H9 (cell line): ENCODE results near the gene TSPAN6. TPM values are rescaled to one million over a fixed set of nuclear protein-coding genes. Genes with fewer than 3 reads are reported as not detected.

Experiments
- DNase-seq: peaks from one replicate; pipeline ENCODE4 v3.0.0-alpha.2; 2017
- H2AFZ ChIP-seq: one replicate; pipeline ENCODE4 v1.6.1; 2013; ENCODE audit warnings: mild to moderate bottlenecking, low read length, control low read depth, moderate library complexity
- H2AK5ac ChIP-seq: 2 replicates; pipeline ENCODE4 v1.6.1; 2013; ENCODE audit warnings: low read length, control low read depth, mixed read lengths; ENCODE audit not compliant: insufficient read length
- H2BK120ac ChIP-seq: one replicate; pipeline ENCODE4 v1.6.1; 2013; ENCODE audit warnings: low read depth, mild to moderate bottlenecking, low read length, control low read depth, inconsistent platforms; ENCODE audit not compliant: poor library complexity, severe bottlenecking
- H2BK12ac ChIP-seq: 2 replicates; pipeline ENCODE4 v1.6.1; 2013; ENCODE audit warnings: low read length, control low read depth, mixed read lengths, low read depth; ENCODE audit not compliant: insufficient read length
- H2BK15ac ChIP-seq: 2 replicates; pipeline ENCODE4 v1.6.1; 2013; ENCODE audit warnings: low read depth, low read length, control low read depth
- H2BK20ac ChIP-seq: one replicate; pipeline ENCODE4 v1.6.1; 2013; ENCODE audit warnings: low read depth, mild to moderate bottlenecking, low read length, control low read depth, inconsistent platforms; ENCODE audit not compliant: poor library complexity, severe bottlenecking
- H2BK5ac ChIP-seq: 2 replicates; pipeline ENCODE4 v1.6.1; 2013; ENCODE audit warnings: low read length, control low read depth, mixed read lengths; ENCODE audit not compliant: insufficient read length
- H3K14ac ChIP-seq: 2 replicates; pipeline ENCODE4 v1.6.1; 2013; ENCODE audit warnings: low read length, control low read depth; ENCODE audit not compliant: insufficient read depth
- H3K18ac ChIP-seq: 2 replicates; pipeline ENCODE4 v1.6.1; 2013; ENCODE audit warnings: low read depth, mild to moderate bottlenecking, mixed read lengths, low read length, control low read depth; ENCODE audit not compliant: insufficient read length
- H3K23ac ChIP-seq: 2 replicates; pipeline ENCODE4 v1.6.1; 2013; ENCODE audit warnings: low read length, control low read depth, mixed read lengths, low read depth; ENCODE audit not compliant: insufficient read length
- H3K23me2 ChIP-seq: 2 replicates; pipeline ENCODE4 v1.6.1; 2013; ENCODE audit warnings: low read depth, mild to moderate bottlenecking, mixed read lengths, low read length, control low read depth; ENCODE audit not compliant: insufficient read length, poor library complexity, severe bottlenecking
- H3K27ac ChIP-seq: 2 replicates; pipeline ENCODE4 v1.5.1; 2013; ENCODE audit warnings: low read length, control low read depth, mixed read lengths, low read depth; ENCODE audit not compliant: insufficient read length
- H3K27me3 ChIP-seq: 2 replicates; pipeline ENCODE4 v1.6.1; 2013; ENCODE audit warnings: low read length, control low read depth, inconsistent platforms; ENCODE audit not compliant: insufficient read depth
- H3K4ac ChIP-seq: 2 replicates; pipeline ENCODE4 v1.6.1; 2013; ENCODE audit warnings: low read depth, mild to moderate bottlenecking, control low read depth, inconsistent platforms, low read length, moderate library complexity
- H3K4me1 ChIP-seq: 2 replicates; pipeline ENCODE4 v1.6.1; 2013; ENCODE audit warnings: low read length, control low read depth, inconsistent platforms; ENCODE audit not compliant: insufficient read depth
- H3K4me2 ChIP-seq: 2 replicates; pipeline ENCODE4 v1.6.1; 2013; ENCODE audit warnings: low read length, control low read depth, mixed read lengths; ENCODE audit not compliant: insufficient read length, insufficient read depth
- H3K56ac ChIP-seq: 2 replicates; pipeline ENCODE4 v1.6.1; 2013; ENCODE audit warnings: low read depth, mild to moderate bottlenecking, mixed read lengths, low read length, control low read depth; ENCODE audit not compliant: insufficient read length
- H3K79me1 ChIP-seq: 2 replicates; pipeline ENCODE4 v1.6.1; 2013; ENCODE audit warnings: low read depth, mild to moderate bottlenecking, moderate library complexity, low read length, control low read depth, inconsistent platforms; ENCODE audit not compliant: insufficient read depth, poor library complexity, severe bottlenecking
- H3K79me2 ChIP-seq: 2 replicates; pipeline ENCODE4 v1.6.1; 2013; ENCODE audit warnings: low read length, control low read depth, inconsistent platforms; ENCODE audit not compliant: insufficient read depth
- H3K9ac ChIP-seq: 2 replicates; pipeline ENCODE4 v1.6.1; 2013; ENCODE audit warnings: low read length, control low read depth, mixed read lengths; ENCODE audit not compliant: insufficient read length; ENCODE audit errors: extremely low read depth
- H3K9me3 ChIP-seq: one replicate; pipeline ENCODE4 v1.6.1; 2013; ENCODE audit warnings: low read depth, low read length, inconsistent platforms; ENCODE audit not compliant: control insufficient read depth
- H3T11ph ChIP-seq: one replicate; pipeline ENCODE4 v1.6.1; 2013; ENCODE audit warnings: mild to moderate bottlenecking, low read length, control low read depth, inconsistent platforms
- H4K20me1 ChIP-seq: one replicate; pipeline ENCODE4 v1.6.1; 2013; ENCODE audit not compliant: control insufficient read depth, insufficient read length, insufficient read depth
- H4K5ac ChIP-seq: 2 replicates; pipeline ENCODE4 v1.6.1; 2013; ENCODE audit warnings: low read depth, mild to moderate bottlenecking, mixed read lengths, low read length, control low read depth; ENCODE audit not compliant: insufficient read length
- H4K8ac ChIP-seq: replicated peaks from 2 replicates; pipeline ENCODE4 v1.6.1; 2013; ENCODE audit warnings: low read length, control low read depth, mixed read lengths, low read depth; ENCODE audit not compliant: insufficient read length
- H4K91ac ChIP-seq: 2 replicates; pipeline ENCODE4 v1.6.1; 2013; ENCODE audit warnings: low read depth, mild to moderate bottlenecking, moderate library complexity, mixed read lengths, low read length, control low read depth; ENCODE audit not compliant: insufficient read length
- H3K27ac Mint-ChIP-seq, 3 experiments: 2 replicates in 2 of 3; 3 replicates in 1 of 3; pipeline ENCODE4 v1.8.0; 2020 to 2021; ENCODE audit warnings: mixed read lengths in 3 of 3, mild to moderate bottlenecking in 1 of 3, moderate library complexity in 1 of 3
- H3K27me3 Mint-ChIP-seq: 2 replicates; pipeline ENCODE4 v1.8.0; 2021; ENCODE audit warnings: low read depth, mild to moderate bottlenecking, moderate library complexity, mixed read lengths
- H3K36me3 Mint-ChIP-seq, 3 experiments: 2 replicates in 2 of 3; 3 replicates in 1 of 3; pipeline ENCODE4 v1.8.0; 2020 to 2021; ENCODE audit warnings: low read depth in 3 of 3, mixed read lengths in 3 of 3; ENCODE audit not compliant: insufficient read depth in 1 of 3
- H3K4me1 Mint-ChIP-seq, 2 experiments: 2 replicates each; pipeline ENCODE4 v1.8.0; 2020; ENCODE audit warnings: mixed read lengths in 2 of 2
- H3K4me3 Mint-ChIP-seq, 2 experiments: 2 replicates in 1 of 2; 3 replicates in 1 of 2; pipeline ENCODE4 v1.8.0; 2020 to 2021; ENCODE audit warnings: mild to moderate bottlenecking in 2 of 2, mixed read lengths in 2 of 2, moderate library complexity in 1 of 2
- H3K9me3 Mint-ChIP-seq, 2 experiments: 2 replicates in 1 of 2; 3 replicates in 1 of 2; pipeline ENCODE4 v1.8.0; 2020; ENCODE audit warnings: mild to moderate bottlenecking in 2 of 2, mixed read lengths in 2 of 2, moderate library complexity in 1 of 2
- WGBS: extraction: QIAGEN DNeasy Blood & Tissue Kit; methylation state at CpG from one replicate; pipeline ENCODE4 v1.1.7; 2013; ENCODE audit warnings: missing lambda C conversion rate, low lambda C conversion rate, mixed read lengths; ENCODE audit not compliant: insufficient read length; ENCODE audit errors: extremely low coverage; 5-methylcytosine and 5-hydroxymethylcytosine counted together
- total RNA-seq: library from RNA; stranded (reverse); gene quantifications from 2 replicates; pipeline ENCODE4 v1.2.1, GENCODE V29; 2021
- TF ChIP-seq, protein P1 (sequence below): fragments of 200-600 bp; sonication (generic); conservative IDR thresholded peaks from 3 replicates; pipeline ENCODE4 v1.8.0; 2021; ENCODE audit warnings: antibody characterized with exemption, mild to moderate bottlenecking

The TSPAN6 gene
- total RNA-seq, 1 experiment from 2014 or later = 61.3 TPM

DNA sequence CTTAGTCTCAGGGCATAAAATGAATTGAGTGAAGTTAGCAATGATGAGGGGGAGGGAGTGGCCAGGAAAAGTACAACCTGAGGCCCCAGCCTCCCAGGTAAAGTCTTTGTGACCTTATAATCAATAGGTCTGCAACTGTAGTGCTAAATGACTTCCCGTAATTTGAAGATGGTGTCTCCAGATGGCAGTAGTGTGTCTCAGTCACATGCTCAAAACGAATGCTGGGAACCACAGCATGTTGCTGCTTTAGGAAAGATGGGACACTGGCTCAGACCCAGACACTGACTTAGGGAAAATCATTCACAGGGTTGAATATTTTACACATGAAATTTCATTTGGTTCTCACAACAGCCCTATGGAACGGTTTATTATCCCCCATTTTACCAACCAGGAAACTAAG lies 17.7 kb upstream of the TSPAN6 start:
- Histone ChIP-seq H4K5ac (no peak overlapping the region), H3K56ac (no peak overlapping the region), H4K91ac (no peak overlapping the region), H3K27ac (no peak overlapping the region), H3K14ac (no peak overlapping the region), H2BK5ac (no peak overlapping the region), H2BK20ac (no peak overlapping the region), H3K9me3 (no peaks in the 10 kb centered on the region), H3K27me3 (no peaks in the 10 kb centered on the region), H3K23ac (no peak overlapping the region), H2AK5ac (no peak overlapping the region), H3T11ph (no peak overlapping the region), H2BK15ac (no peak overlapping the region), H4K8ac (no peak overlapping the region), H3K18ac (no peak overlapping the region), H3K23me2 (no peaks in the 10 kb centered on the region), H3K4ac (no peak overlapping the region), H3K9ac (no peak overlapping the region), H2AFZ (no peak overlapping the region), H3K79me1 (no peaks in the 10 kb centered on the region), H3K4me2 (no peak overlapping the region), H4K20me1 (no peaks in the 10 kb centered on the region), H3K79me2 (no peaks in the 10 kb centered on the region), H2BK120ac (no peak overlapping the region), H2BK12ac (no peak overlapping the region), H3K4me1 (no peaks in the 10 kb centered on the region; the same call in 1 of the 2 replicates)
- H3K36me3 Mint-ChIP-seq = no peaks in the 10 kb centered on the region
- no CpG with 5 or more reads among the region's 3 CpGs for WGBS
- H3K4me3 Mint-ChIP-seq = no peak overlapping the region
- H3K27me3 Mint-ChIP-seq = peaks cover 6% of the 10 kb centered on the region
- peak; percentile 33 for DNase-seq
- H3K27ac Mint-ChIP-seq = no peak overlapping the region; a peak in 1 of 7 replicates
- peaks cover 9 to 74% of the 10 kb centered on the region in 2 experiments for H3K9me3 Mint-ChIP-seq
- peaks cover 5% of the 10 kb centered on the region in 2 experiments for H3K4me1 Mint-ChIP-seq
- TF ChIP-seq, protein P1, sequence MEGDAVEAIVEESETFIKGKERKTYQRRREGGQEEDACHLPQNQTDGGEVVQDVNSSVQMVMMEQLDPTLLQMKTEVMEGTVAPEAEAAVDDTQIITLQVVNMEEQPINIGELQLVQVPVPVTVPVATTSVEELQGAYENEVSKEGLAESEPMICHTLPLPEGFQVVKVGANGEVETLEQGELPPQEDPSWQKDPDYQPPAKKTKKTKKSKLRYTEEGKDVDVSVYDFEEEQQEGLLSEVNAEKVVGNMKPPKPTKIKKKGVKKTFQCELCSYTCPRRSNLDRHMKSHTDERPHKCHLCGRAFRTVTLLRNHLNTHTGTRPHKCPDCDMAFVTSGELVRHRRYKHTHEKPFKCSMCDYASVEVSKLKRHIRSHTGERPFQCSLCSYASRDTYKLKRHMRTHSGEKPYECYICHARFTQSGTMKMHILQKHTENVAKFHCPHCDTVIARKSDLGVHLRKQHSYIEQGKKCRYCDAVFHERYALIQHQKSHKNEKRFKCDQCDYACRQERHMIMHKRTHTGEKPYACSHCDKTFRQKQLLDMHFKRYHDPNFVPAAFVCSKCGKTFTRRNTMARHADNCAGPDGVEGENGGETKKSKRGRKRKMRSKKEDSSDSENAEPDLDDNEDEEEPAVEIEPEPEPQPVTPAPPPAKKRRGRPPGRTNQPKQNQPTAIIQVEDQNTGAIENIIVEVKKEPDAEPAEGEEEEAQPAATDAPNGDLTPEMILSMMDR = peak; percentile 48
